Thyroid gland (tissue), 4 donors: Measurements from ENCODE around the gene SPPL2C.

Source experiments
- CTCF ChIP-seq, 6 experiments: fragments of 200-600 bp in 3 of 6; fragments of 450-650 bp in 3 of 6; sonication (generic) in 3 of 6; IDR thresholded peaks; one replicate each; pipeline ENCODE4 v1.5.1; 2016 to 2019; ENCODE audit warnings: antibody characterized with exemption in 6 of 6, mild to moderate bottlenecking in 2 of 6, inconsistent platforms in 1 of 6, moderate library complexity in 1 of 6
- POLR2A ChIP-seq, 2 donors: fragments of 450-650 bp; IDR thresholded peaks; one replicate each; pipeline ENCODE4 v1.6.1; 2017; ENCODE audit warnings: antibody characterized with exemption in 2 of 2, mild to moderate bottlenecking in 2 of 2, moderate library complexity in 1 of 2

DNA sequence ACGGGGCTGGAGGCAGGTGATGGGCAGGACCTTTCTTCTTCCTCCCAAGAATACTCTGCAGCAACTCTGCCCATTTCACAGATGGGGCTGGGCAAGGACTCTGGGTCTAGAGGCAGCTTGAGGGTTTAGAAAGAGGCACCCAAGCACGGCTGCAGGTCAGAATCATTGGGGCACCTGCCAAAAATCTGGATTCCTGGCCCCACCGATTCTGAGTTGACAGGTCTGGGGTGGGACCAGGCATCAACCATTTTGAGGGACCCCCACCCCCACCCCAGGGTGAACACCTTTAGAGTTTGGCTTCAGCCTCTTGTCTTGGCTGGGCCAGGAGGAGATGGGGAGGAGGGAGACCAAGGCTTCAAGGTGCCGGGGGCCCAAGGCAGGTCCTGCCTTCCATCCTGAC is 5.3 kb downstream of the SPPL2C start:
- TF ChIP-seq CTCF (IDR thresholded peaks at IDR 0.05), result no peak
- no peak for TF ChIP-seq POLR2A (IDR thresholded peaks at IDR 0.05)
